ENCODE data around the gene ZNF573. TPM values are rescaled to one million over a fixed set of nuclear protein-coding genes. Genes with fewer than 3 reads are reported as not detected.

ZNF573 gene
- total RNA-seq, 3 donors from 2014 or later = 6.2 to 16.7 (median 11.6) TPM

DNA sequence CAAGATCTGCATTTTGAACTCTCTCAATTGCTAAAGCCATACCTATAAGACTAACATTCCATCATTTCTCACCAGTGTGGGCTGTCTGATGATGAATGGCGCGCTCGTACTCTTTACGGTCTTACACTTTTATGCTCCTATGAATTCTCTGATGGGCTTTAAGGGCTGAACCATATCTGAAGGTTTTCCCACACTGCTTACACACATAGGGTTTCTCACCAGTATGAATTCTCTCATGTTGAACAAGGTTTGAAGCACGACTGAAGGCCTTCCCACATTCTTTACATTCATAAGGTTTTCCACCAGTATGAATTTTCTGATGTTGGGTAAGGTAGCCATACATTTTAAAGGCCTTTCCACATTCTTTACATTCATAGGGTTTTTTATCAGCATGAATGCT is 41.0 kb downstream of the ZNF573 start:
- peaks cover 67 to 85% of the 10 kb centered on the region in 2 donors for H3K9me3 ChIP-seq
- no peak overlapping the region for H3K4me3 ChIP-seq
- TF ChIP-seq POLR2AphosphoS5 (IDR thresholded peaks at IDR 0.05) = no peak
- TF ChIP-seq, protein P1, sequence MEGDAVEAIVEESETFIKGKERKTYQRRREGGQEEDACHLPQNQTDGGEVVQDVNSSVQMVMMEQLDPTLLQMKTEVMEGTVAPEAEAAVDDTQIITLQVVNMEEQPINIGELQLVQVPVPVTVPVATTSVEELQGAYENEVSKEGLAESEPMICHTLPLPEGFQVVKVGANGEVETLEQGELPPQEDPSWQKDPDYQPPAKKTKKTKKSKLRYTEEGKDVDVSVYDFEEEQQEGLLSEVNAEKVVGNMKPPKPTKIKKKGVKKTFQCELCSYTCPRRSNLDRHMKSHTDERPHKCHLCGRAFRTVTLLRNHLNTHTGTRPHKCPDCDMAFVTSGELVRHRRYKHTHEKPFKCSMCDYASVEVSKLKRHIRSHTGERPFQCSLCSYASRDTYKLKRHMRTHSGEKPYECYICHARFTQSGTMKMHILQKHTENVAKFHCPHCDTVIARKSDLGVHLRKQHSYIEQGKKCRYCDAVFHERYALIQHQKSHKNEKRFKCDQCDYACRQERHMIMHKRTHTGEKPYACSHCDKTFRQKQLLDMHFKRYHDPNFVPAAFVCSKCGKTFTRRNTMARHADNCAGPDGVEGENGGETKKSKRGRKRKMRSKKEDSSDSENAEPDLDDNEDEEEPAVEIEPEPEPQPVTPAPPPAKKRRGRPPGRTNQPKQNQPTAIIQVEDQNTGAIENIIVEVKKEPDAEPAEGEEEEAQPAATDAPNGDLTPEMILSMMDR (IDR thresholded peaks at IDR 0.05) = no peak
- no peak for TF ChIP-seq POLR2A (IDR thresholded peaks at IDR 0.05)
- intact Hi-C loops (cut with DNase I; ENCODE audit: low total_unique reads) = no loop called here
- DNase-seq (ENCODE audit: low spot score in 2 of 2) = no peak
- H3K27ac ChIP-seq = no peak overlapping the region
- no peaks in the 10 kb centered on the region for H3K27me3 ChIP-seq
- peaks cover 9% of the 10 kb centered on the region for H3K36me3 ChIP-seq
- no peaks in the 10 kb centered on the region for H3K4me1 ChIP-seq

DNA sequence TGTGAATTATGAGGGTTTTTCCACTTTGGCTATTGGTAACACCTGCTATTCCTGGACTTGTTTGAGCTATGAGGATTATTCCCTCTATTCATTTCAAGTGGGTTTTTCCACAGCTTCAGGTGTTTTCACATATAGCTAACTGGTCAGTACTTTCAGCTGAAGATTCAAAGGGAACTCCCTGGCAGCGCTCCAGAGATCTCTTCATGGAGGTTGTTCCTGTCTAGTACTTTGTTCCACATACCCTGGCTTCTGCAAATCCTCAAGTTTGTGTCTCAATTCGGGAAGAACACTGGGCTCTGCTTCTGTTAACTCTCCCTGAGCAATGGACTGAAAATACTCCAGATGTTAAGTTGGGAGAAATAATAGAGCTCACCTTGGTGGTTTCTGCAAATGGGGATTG is 54.2 kb downstream of the ZNF573 start:
- Histone ChIP-seq H3K27me3 (no peaks in the 10 kb centered on the region), H3K4me3 (no peak overlapping the region), H3K4me1 (no peaks in the 10 kb centered on the region), H3K27ac (no peak overlapping the region), H3K9me3 (peaks cover 0 to 9% of the 10 kb centered on the region in 2 donors), H3K36me3 (no peaks in the 10 kb centered on the region)
- no peak for DNase-seq (ENCODE audit: low spot score in 2 of 2)
- intact Hi-C loops (cut with DNase I; ENCODE audit: low total_unique reads) = no loop called here
- TF ChIP-seq POLR2A (IDR thresholded peaks at IDR 0.05) = no peak
- TF ChIP-seq, protein P1 (IDR thresholded peaks at IDR 0.05) = no peak
- TF ChIP-seq POLR2AphosphoS5 (IDR thresholded peaks at IDR 0.05) = no peak

DNA sequence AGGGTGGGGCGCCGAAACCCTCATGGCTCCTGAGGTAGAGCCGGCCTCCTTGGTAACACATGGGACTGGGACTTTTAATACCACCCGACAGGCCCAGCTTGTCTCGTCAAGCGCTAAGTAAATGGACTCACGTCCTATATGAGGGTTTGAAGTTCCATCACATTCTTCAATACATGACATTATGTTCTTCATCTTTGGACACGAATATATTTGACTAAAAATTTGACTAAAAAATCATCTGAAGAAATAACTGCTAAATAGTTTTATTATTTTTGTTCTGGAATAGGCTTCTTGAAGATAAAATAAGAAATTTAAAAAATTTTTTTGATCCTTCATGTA is 59.5 kb downstream of the ZNF573 start:
- Histone ChIP-seq H3K27ac (peak overlapping the region; percentile 73 to 78), H3K36me3 (no peaks in the 10 kb centered on the region), H3K27me3 (no peaks in the 10 kb centered on the region), H3K9me3 (no peaks in the 10 kb centered on the region), H3K4me1 (no peaks in the 10 kb centered on the region), H3K4me3 (peak overlapping the region; percentile 75 to 92 (median 83))
- no peak for DNase-seq (ENCODE audit: low spot score in 2 of 2)
- TF ChIP-seq, protein P1 (IDR thresholded peaks at IDR 0.05) = no peak
- TF ChIP-seq POLR2A (IDR thresholded peaks at IDR 0.05) (no peak), POLR2AphosphoS5 (IDR thresholded peaks at IDR 0.05) (no peak)
- intact Hi-C loops (cut with DNase I; ENCODE audit: low total_unique reads) = no loop called here

DNA sequence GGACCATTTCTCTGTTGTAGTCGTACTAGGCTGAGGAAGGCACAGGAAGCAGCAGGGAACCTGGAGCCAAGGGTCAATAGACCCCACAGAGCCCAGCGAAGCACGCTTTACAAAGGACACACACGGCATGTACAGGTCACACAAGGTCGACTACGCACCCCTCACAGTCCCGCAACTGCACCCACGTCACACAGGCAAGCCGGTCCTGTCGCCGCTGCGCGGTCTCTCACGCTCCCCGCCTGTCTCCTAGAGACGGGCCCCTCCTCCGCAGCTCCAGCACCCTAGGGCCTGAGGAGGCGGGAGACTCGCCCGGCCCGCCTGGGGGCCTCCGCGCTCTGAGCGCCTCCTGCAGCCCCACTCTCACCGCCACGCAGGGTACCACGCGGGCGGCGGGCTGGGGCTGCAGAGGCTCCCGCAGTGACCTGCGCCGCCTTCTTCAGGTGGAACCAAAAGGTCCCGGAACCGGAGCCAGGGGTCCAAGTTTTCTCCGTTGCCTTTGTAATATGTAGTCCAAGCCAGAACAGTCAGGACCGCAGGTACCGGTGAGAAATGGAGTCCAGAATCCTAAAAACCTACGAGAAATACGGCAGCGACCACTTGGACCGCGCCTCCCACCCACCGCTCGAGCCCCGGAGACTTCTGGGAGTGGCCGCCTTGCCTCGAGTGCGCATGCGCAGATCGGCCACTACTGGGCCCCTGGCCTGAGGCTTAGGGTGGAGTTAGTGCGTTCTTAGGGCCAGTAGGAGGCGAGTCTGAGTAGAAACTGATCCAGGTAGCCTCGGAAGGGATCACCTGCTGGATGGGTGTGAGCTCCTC is 60.1 kb downstream of the ZNF573 start, which contains the start of gene ZNF607:
Gene ZNF607 (minus strand): TSS at position 651 of the 816 bp plus-strand sequence. CDS start 8,143 bp downstream, outside the sequence.
- intact Hi-C loops (cut with DNase I; ENCODE audit: low total_unique reads) = no loop called here
- Histone ChIP-seq H3K27me3 (no peaks in the 10 kb centered on the region), H3K4me1 (no peaks in the 10 kb centered on the region), H3K9me3 (no peaks in the 10 kb centered on the region), H3K4me3 (peak within 1 kb of the TSS; percentile 75 to 92 (median 83)), H3K36me3 (no peaks in the 10 kb centered on the region), H3K27ac (peak within 1 kb of the TSS; percentile 73 to 78)
- TF ChIP-seq, protein P1 (IDR thresholded peaks at IDR 0.05) = peak; percentile 25 to 65 (median 57)
- TF ChIP-seq POLR2AphosphoS5 (IDR thresholded peaks at IDR 0.05) (peak; percentile 42 to 70 (median 68)), POLR2A (IDR thresholded peaks at IDR 0.05) (no peak)
- peak; percentile 83 to 92 for DNase-seq (ENCODE audit: low spot score in 2 of 2)

DNA sequence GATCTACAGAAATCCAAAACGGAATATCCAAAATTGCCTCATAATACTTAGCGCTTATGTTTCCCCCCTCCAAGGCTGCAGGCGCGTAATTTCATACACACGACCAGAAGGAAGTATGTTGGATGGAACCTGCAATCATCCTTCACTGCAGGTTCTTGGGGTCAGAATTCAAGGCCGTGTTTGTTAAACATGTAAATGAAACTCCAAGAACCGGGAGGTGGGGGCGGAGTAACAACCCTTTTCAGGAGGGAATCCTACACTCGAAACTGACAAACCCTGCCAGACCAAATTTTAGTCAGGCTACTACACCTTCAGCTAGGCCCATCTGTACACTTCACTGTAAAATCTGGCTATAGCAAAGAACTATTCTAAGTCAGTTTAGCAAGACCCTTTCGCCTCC is 61.1 kb downstream of the ZNF573 start:
- H3K4me3 ChIP-seq = peak overlapping the region; percentile 75 to 92 (median 83)
- H3K27me3 ChIP-seq = no peaks in the 10 kb centered on the region
- H3K36me3 ChIP-seq = no peaks in the 10 kb centered on the region
- no peak overlapping the region for H3K27ac ChIP-seq
- TF ChIP-seq, protein P1 (IDR thresholded peaks at IDR 0.05) = no peak
- TF ChIP-seq POLR2A (IDR thresholded peaks at IDR 0.05) (no peak), POLR2AphosphoS5 (IDR thresholded peaks at IDR 0.05) (no peak)
- no peaks in the 10 kb centered on the region for H3K9me3 ChIP-seq
- H3K4me1 ChIP-seq = no peaks in the 10 kb centered on the region
- intact Hi-C loops (cut with DNase I; ENCODE audit: low total_unique reads) = no loop called here
- DNase-seq (ENCODE audit: low spot score in 2 of 2) = no peak

Measured in breast epithelium (tissue), 4 donors.